GM23338 (cell line): ENCODE measurements around the gene DTNB.

Experiments used
- CTCF ChIP-seq, 2 experiments: fragments of 200-600 bp in 1 of 2; sonication (generic) in 1 of 2; conservative IDR thresholded peaks; 2 replicates each; pipeline versions ENCODE4 v1.5.1 to v1.6.1; 2016 to 2017; ENCODE audit warnings: antibody characterized with exemption in 2 of 2, low read depth in 2 of 2, mild to moderate bottlenecking in 2 of 2, moderate library complexity in 1 of 2
- EZH2 ChIP-seq: fragments of 200-600 bp; sonication (generic); IDR thresholded peaks from one replicate; pipeline ENCODE4 v1.8.0; 2017; ENCODE audit warnings: antibody characterized with exemption, mild to moderate bottlenecking, low read depth; ENCODE audit not compliant: unreplicated experiment

GRCh38 chr2:25374827-25375226, 298.6 kb downstream of the DTNB start:
- TF ChIP-seq CTCF (conservative IDR thresholded peaks at IDR 0.05; ENCODE audit: low read depth in 2 of 2) (no peak), EZH2 (no peak)
